A673 (cell line): ENCODE data around the gene NAA10. TPM values are rescaled to one million over a fixed set of nuclear protein-coding genes. Genes with fewer than 3 reads are reported as not detected.

Source experiments
- BruUV-seq: library from RNA; stranded (reverse); fragments of 400-500 nt; replicated peaks from 2 replicates; lab custom pipeline; 2021; lab: Mats Ljungman, UMichigan
- CTCF ChIA-PET: fragments of 300-600 bp; sonication (Branson Sonifier 250); formaldehyde crosslinking; loops from one replicate; lab custom pipeline; 2022; ENCODE audit warnings: antibody characterized with exemption; lab: Charles Lee
- POLR2A ChIA-PET: fragments of 300-600 bp; sonication (Branson Sonifier 250); formaldehyde crosslinking; loops from one replicate; lab custom pipeline; 2022; ENCODE audit warnings: antibody characterized with exemption; ENCODE audit not compliant: low non-redundant PET; lab: Charles Lee
- DNase-seq: peaks from one replicate; pipeline ENCODE4 v3.0.0-alpha.2; 2015; ENCODE audit warnings: low spot score
- H3K27ac ChIP-seq: fragments of 200-600 bp; sonication (generic); 2 replicates; pipeline ENCODE4 v1.5.1; 2016; ENCODE audit warnings: mixed run types, low read depth, mild to moderate bottlenecking, mixed read lengths, antibody characterized with exemption, low read length; ENCODE audit not compliant: poor library complexity, severe bottlenecking
- H3K27me3 ChIP-seq: fragments of 200-600 bp; sonication (generic); replicated peaks from 2 replicates; pipeline ENCODE4 v1.6.1; 2017; ENCODE audit warnings: mixed run types, low read depth, mild to moderate bottlenecking, mixed read lengths, antibody characterized with exemption, low read length; ENCODE audit not compliant: insufficient read depth, poor library complexity
- H3K36me3 ChIP-seq: fragments of 200-600 bp; sonication (generic); 2 replicates; pipeline ENCODE4 v1.6.1; 2016; ENCODE audit warnings: mixed run types, mild to moderate bottlenecking, mixed read lengths, antibody characterized with exemption, low read length; ENCODE audit not compliant: insufficient read depth, poor library complexity, severe bottlenecking
- H3K4me1 ChIP-seq: fragments of 200-600 bp; sonication (generic); 2 replicates; pipeline ENCODE4 v1.6.1; 2017; ENCODE audit warnings: mixed run types, mild to moderate bottlenecking, mixed read lengths, antibody characterized with exemption, low read length; ENCODE audit not compliant: insufficient read depth, poor library complexity, severe bottlenecking
- H3K4me3 ChIP-seq: fragments of 200-600 bp; sonication (generic); 2 replicates; pipeline ENCODE4 v1.5.1; 2016; ENCODE audit warnings: low read depth, mixed run types, mild to moderate bottlenecking, mixed read lengths, low read length; ENCODE audit not compliant: poor library complexity, severe bottlenecking
- H3K9me3 ChIP-seq: fragments of 200-600 bp; sonication (generic); 2 replicates; pipeline ENCODE4 v1.6.1; 2016; ENCODE audit warnings: mixed run types, low read depth, mild to moderate bottlenecking, mixed read lengths, antibody characterized with exemption, low read length; ENCODE audit not compliant: poor library complexity, severe bottlenecking
- EZH2 ChIP-seq: fragments of 200-600 bp; sonication (generic); IDR thresholded peaks from 2 replicates; pipeline ENCODE4 v1.6.1; 2017; ENCODE audit warnings: borderline replicate concordance, low read depth, mild to moderate bottlenecking, mixed read lengths, antibody characterized with exemption, low read length; ENCODE audit not compliant: poor library complexity, severe bottlenecking
- intact Hi-C: fragments of 100-400 bp; cut with micrococcal nuclease; formaldehyde crosslinking; loops from one replicate; pipeline ENCODE4 v1.10.0; 2022; ENCODE audit not compliant: unreplicated experiment
- total RNA-seq: library from RNA; stranded (reverse); gene quantifications from 2 replicates; pipeline ENCODE4 v1.2.3, GENCODE V29; 2021
- TF ChIP-seq, protein P1 (sequence below): fragments of 300-800, 200-600 bp; sonication (generic); conservative IDR thresholded peaks from 2 replicates; pipeline ENCODE4 v1.5.1; 2017; ENCODE audit warnings: low read depth, mild to moderate bottlenecking, antibody characterized with exemption, low read length, moderate library complexity, mixed read lengths

The NAA10 gene
- total RNA-seq, 1 experiment from 2014 or later, result 140 TPM

DNA sequence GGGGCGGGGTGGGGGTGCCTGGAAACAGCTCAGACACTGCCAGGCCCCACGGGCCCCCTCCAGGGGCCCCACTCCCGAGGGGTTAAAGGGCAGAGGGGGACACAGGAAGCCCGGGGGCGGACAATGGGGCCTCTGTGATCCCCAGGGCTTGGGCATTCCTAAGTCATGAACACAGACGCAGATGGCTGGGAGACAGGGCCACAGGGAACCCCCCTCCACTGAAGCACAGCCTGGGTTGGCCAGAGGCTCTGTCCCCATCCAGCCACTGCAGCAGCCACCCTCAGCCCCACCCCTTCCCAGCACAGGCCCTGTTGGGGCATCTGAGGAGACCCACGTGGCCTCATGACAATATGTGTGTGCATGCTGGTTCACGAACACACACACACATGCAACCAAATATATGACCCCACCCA lies 52.7 kb downstream of the NAA10 start:
- intact Hi-C loops, result no loop called here

DNA sequence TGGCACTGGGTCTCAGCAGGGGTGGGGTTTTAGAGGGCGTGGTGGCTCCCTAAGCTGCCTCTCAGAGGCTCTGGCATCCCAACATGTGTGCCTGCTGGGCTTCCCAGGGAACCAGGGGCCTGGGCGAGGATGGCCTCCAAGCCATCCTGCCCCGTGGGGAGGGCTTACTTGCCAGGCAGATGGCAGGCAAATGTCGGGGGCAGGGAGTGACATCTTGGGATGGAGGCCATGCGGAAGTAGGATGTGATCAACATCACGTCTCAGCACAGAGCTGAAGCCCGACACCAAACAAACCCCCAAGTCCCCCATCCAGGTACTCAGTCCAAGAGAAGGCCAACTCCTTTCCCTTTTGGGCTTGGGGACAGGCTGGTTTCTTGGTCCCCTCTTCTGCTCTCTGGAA lies 53.6 kb downstream of the NAA10 start:
- ChIA-PET POLR2A (no interaction called here), CTCF (no interaction called here)
- Histone ChIP-seq H3K4me3 (no peak overlapping the region), H3K27ac (no peak overlapping the region), H3K4me1 (no peaks in the 10 kb centered on the region), H3K9me3 (no peaks in the 10 kb centered on the region), H3K36me3 (no peaks in the 10 kb centered on the region), H3K27me3 (peaks cover 19% of the 10 kb centered on the region)
- no TSS peak for BruUV-seq
- no peak for DNase-seq
- intact Hi-C loops, result no loop called here
- TF ChIP-seq EZH2, result no peak
- TF ChIP-seq, protein P1, sequence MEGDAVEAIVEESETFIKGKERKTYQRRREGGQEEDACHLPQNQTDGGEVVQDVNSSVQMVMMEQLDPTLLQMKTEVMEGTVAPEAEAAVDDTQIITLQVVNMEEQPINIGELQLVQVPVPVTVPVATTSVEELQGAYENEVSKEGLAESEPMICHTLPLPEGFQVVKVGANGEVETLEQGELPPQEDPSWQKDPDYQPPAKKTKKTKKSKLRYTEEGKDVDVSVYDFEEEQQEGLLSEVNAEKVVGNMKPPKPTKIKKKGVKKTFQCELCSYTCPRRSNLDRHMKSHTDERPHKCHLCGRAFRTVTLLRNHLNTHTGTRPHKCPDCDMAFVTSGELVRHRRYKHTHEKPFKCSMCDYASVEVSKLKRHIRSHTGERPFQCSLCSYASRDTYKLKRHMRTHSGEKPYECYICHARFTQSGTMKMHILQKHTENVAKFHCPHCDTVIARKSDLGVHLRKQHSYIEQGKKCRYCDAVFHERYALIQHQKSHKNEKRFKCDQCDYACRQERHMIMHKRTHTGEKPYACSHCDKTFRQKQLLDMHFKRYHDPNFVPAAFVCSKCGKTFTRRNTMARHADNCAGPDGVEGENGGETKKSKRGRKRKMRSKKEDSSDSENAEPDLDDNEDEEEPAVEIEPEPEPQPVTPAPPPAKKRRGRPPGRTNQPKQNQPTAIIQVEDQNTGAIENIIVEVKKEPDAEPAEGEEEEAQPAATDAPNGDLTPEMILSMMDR, result no peak

More for the DNA sequence above, 52.7 kb downstream of the NAA10 start:
- TF ChIP-seq EZH2, result no peak
- TF ChIP-seq, protein P1, result no peak
- no peak overlapping the region for H3K27ac ChIP-seq
- no TSS peak for BruUV-seq
- no peaks in the 10 kb centered on the region for H3K9me3 ChIP-seq
- no peak overlapping the region for H3K4me3 ChIP-seq
- ChIA-PET CTCF (no interaction called here), POLR2A (no interaction called here)
- no peaks in the 10 kb centered on the region for H3K4me1 ChIP-seq
- H3K27me3 ChIP-seq, result peaks cover 27% of the 10 kb centered on the region
- DNase-seq, result no peak
- H3K36me3 ChIP-seq, result no peaks in the 10 kb centered on the region

DNA sequence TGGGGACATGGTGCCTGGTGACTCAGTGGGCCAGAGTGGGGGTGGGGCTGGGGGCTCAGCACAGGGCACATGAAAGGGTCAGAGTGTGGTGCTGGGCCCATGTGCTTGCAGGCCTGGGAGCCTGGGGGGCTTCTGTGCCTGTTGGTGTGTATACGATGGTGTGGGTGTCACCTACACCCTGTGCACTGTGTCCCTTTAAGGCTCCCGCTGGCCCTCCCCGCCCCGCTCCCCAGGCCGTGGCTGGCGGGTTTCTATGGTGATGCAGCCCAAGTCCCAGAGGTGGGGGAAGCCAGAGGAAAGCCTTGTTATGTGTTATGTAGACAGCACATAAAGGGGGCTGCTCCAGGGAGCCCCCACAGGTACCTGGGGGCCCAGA lies 54.4 kb downstream of the NAA10 start:
- peaks cover 17% of the 10 kb centered on the region for H3K27me3 ChIP-seq
- ChIA-PET POLR2A (no interaction called here), CTCF (no interaction called here)
- TF ChIP-seq, protein P1, result no peak
- no peak for TF ChIP-seq EZH2
- BruUV-seq, result no TSS peak
- no peaks in the 10 kb centered on the region for H3K4me1 ChIP-seq
- intact Hi-C loops, result no loop called here
- H3K36me3 ChIP-seq, result no peaks in the 10 kb centered on the region
- no peak overlapping the region for H3K27ac ChIP-seq
- DNase-seq, result no peak
- no peak overlapping the region for H3K4me3 ChIP-seq
- no peaks in the 10 kb centered on the region for H3K9me3 ChIP-seq
